H1 (cell line): Measurements from ENCODE around the gene PI4K2A. TPM values are rescaled to one million over a fixed set of nuclear protein-coding genes. Genes with fewer than 3 reads are reported as not detected.

ENCODE experiments used
- CTCF ChIA-PET: fragments of 300-600 bp; sonication (Branson Sonifier 250); formaldehyde crosslinking; loops from one replicate; lab custom pipeline; 2021; ENCODE audit not compliant: partially characterized antibody; lab: Charles Lee
- POLR2A ChIA-PET: fragments of 300-600 bp; sonication (Branson Sonifier 250); formaldehyde crosslinking; loops from one replicate; lab custom pipeline; 2021; ENCODE audit warnings: inconsistent platforms; ENCODE audit not compliant: partially characterized antibody; lab: Charles Lee
- DNase-seq, 2 experiments: peaks; one replicate each; pipeline versions ENCODE4 v3.0.0 to v3.0.0-alpha.2; 2010 to 2022; ENCODE audit warnings: low spot score in 2 of 2, low read depth in 1 of 2, mixed read lengths in 1 of 2
- FAIRE-seq: peaks from 2 replicates; lab custom pipeline; 2011; peaks lifted over from hg19 to GRCh38; lab: Jason Lieb, UNC
- H2AFZ ChIP-seq: 2 replicates; pipeline ENCODE4 v1.8.1; 2012; ENCODE audit warnings: low read length, inconsistent platforms
- H2AK5ac ChIP-seq: 2 replicates; pipeline ENCODE4 v1.6.1; 2013; ENCODE audit warnings: low read depth, low read length
- H2BK120ac ChIP-seq: replicated peaks from 2 replicates; pipeline ENCODE3; 2013; ENCODE audit warnings: low read depth, low read length, inconsistent platforms
- H2BK12ac ChIP-seq: 2 replicates; pipeline ENCODE4 v1.6.1; 2013; ENCODE audit warnings: low read depth, low read length
- H2BK15ac ChIP-seq: 2 replicates; pipeline ENCODE4 v1.6.1; 2013; ENCODE audit warnings: low read length
- H2BK20ac ChIP-seq: 2 replicates; pipeline ENCODE4 v1.6.1; 2013; ENCODE audit warnings: low read length
- H2BK5ac ChIP-seq: 2 replicates; pipeline ENCODE4 v1.6.1; 2013; ENCODE audit warnings: low read depth, low read length
- H3K14ac ChIP-seq: 2 replicates; pipeline ENCODE4 v1.6.1; 2013; ENCODE audit warnings: inconsistent platforms; ENCODE audit not compliant: insufficient read length
- H3K18ac ChIP-seq: 2 replicates; pipeline ENCODE4 v1.6.1; 2013; ENCODE audit warnings: low read length; ENCODE audit errors: extremely low read depth
- H3K23ac ChIP-seq: 2 replicates; pipeline ENCODE4 v1.6.1; 2013; ENCODE audit warnings: inconsistent platforms; ENCODE audit not compliant: insufficient read length
- H3K23me2 ChIP-seq: 2 replicates; pipeline ENCODE4 v1.6.1; 2013; ENCODE audit warnings: low read depth, low read length
- H3K27ac ChIP-seq: 2 replicates; pipeline ENCODE4 v1.6.1; 2011; ENCODE audit warnings: low read depth, low read length, inconsistent platforms
- H3K27me3 ChIP-seq, 4 experiments: replicated peaks in 1 of 4; 1 replicate in 1 of 4; 2 replicates in 3 of 4; pipeline versions ENCODE4 v1.6.1 to v1.8.1; 2011 to 2013; ENCODE audit warnings: low read length in 3 of 4, mild to moderate bottlenecking in 3 of 4, inconsistent platforms in 2 of 4, mixed read lengths in 2 of 4, moderate library complexity in 1 of 4; ENCODE audit not compliant: control insufficient read depth in 3 of 4, insufficient read depth in 3 of 4; ENCODE audit errors: extremely low read depth in 1 of 4
- H3K36me3 ChIP-seq, 4 experiments: 2 replicates each; pipeline versions ENCODE4 v1.6.1 to v1.8.1; 2011 to 2013; ENCODE audit warnings: mild to moderate bottlenecking in 4 of 4, low read length in 3 of 4, moderate library complexity in 2 of 4, control low read depth in 1 of 4, inconsistent platforms in 1 of 4; ENCODE audit not compliant: insufficient read depth in 4 of 4, control insufficient read depth in 2 of 4
- H3K4ac ChIP-seq: replicated peaks from 2 replicates; pipeline ENCODE3; 2013; ENCODE audit warnings: low read length, low read depth, mixed read lengths, inconsistent platforms; ENCODE audit not compliant: insufficient read length
- H3K4me1 ChIP-seq, 4 experiments: replicated peaks in 1 of 4; 1 replicate in 1 of 4; 2 replicates in 3 of 4; pipeline versions ENCODE4 v1.6.1 to v1.8.1; 2011 to 2013; ENCODE audit warnings: low read length in 3 of 4, inconsistent platforms in 2 of 4, mixed read lengths in 1 of 4; ENCODE audit not compliant: insufficient read depth in 4 of 4, control insufficient read depth in 3 of 4
- H3K4me2 ChIP-seq, 2 experiments: 2 replicates each; pipeline versions ENCODE4 v1.6.1 to v1.8.1; 2011 to 2013; ENCODE audit warnings: low read depth in 2 of 2, low read length in 2 of 2, control low read depth in 1 of 2, inconsistent platforms in 1 of 2, mild to moderate bottlenecking in 1 of 2; ENCODE audit not compliant: insufficient read depth in 1 of 2
- H3K4me3 ChIP-seq, 4 experiments: fragments of 200-600, 300-600 bp in 1 of 4; sonication (generic), shearing (Covaris generic), sonication (Bioruptor Twin) in 1 of 4; 2 replicates each; pipeline versions ENCODE4 v1.5.1 to v1.8.1; 2011 to 2016; ENCODE audit warnings: low read length in 4 of 4, low read depth in 3 of 4, control low read depth in 2 of 4, inconsistent platforms in 2 of 4, mild to moderate bottlenecking in 2 of 4, mixed read lengths in 1 of 4, moderate library complexity in 1 of 4; ENCODE audit not compliant: insufficient read depth in 2 of 4; ENCODE audit errors: extremely low read depth in 1 of 4
- H3K56ac ChIP-seq: replicated peaks from 2 replicates; pipeline ENCODE3; 2013; ENCODE audit warnings: low read depth, mild to moderate bottlenecking, mixed read lengths, low read length, inconsistent platforms; ENCODE audit not compliant: insufficient read length
- H3K79me1 ChIP-seq: 2 replicates; pipeline ENCODE4 v1.6.1; 2013; ENCODE audit warnings: low read depth, low read length, control low read depth
- H3K79me2 ChIP-seq, 2 experiments: 2 replicates each; pipeline versions ENCODE4 v1.6.1 to v1.8.1; 2012 to 2013; ENCODE audit warnings: low read length in 2 of 2, mild to moderate bottlenecking in 2 of 2, inconsistent platforms in 1 of 2; ENCODE audit not compliant: insufficient read depth in 2 of 2, control insufficient read depth in 1 of 2
- H3K9ac ChIP-seq, 4 experiments: replicated peaks in 1 of 4; 1 replicate in 1 of 4; 2 replicates in 3 of 4; pipeline versions ENCODE4 v1.6.1 to v1.8.1; 2011 to 2013; ENCODE audit warnings: low read depth in 3 of 4, low read length in 3 of 4, control low read depth in 2 of 4, mild to moderate bottlenecking in 2 of 4, moderate library complexity in 2 of 4, inconsistent platforms in 1 of 4; ENCODE audit errors: extremely low read depth in 1 of 4
- H3K9me3 ChIP-seq, 2 experiments: 2 replicates each; pipeline versions ENCODE4 v1.6.1 to v1.8.1; 2012 to 2013; ENCODE audit warnings: mild to moderate bottlenecking in 2 of 2, moderate library complexity in 2 of 2, control low read depth in 1 of 2, inconsistent platforms in 1 of 2, low read depth in 1 of 2, low read length in 1 of 2, mixed read lengths in 1 of 2; ENCODE audit not compliant: insufficient read depth in 2 of 2
- H4K20me1 ChIP-seq, 2 experiments: replicated peaks in 1 of 2; 2 replicates each; pipeline versions ENCODE3 to v1.8.1; 2011 to 2013; ENCODE audit warnings: inconsistent platforms in 2 of 2, low read length in 2 of 2, mild to moderate bottlenecking in 1 of 2; ENCODE audit not compliant: insufficient read depth in 2 of 2, control insufficient read depth in 1 of 2
- H4K5ac ChIP-seq: 2 replicates; pipeline ENCODE4 v1.6.1; 2013; ENCODE audit warnings: low read length, low read depth, mixed read lengths, inconsistent platforms; ENCODE audit not compliant: insufficient read length
- H4K8ac ChIP-seq: 2 replicates; pipeline ENCODE4 v1.8.0; 2013; ENCODE audit warnings: mild to moderate bottlenecking, moderate library complexity, low read length, inconsistent platforms; ENCODE audit not compliant: insufficient read depth; ENCODE audit errors: extremely low read depth
- H4K91ac ChIP-seq: replicated peaks from 2 replicates; pipeline ENCODE3; 2013; ENCODE audit warnings: low read length, mixed read lengths, inconsistent platforms; ENCODE audit not compliant: insufficient read length
- CTBP2 ChIP-seq: IDR thresholded peaks from 2 replicates; pipeline ENCODE4 v1.7.0; 2011; ENCODE audit warnings: borderline replicate concordance, mild to moderate bottlenecking, moderate library complexity, mixed read lengths, low read length; ENCODE audit not compliant: insufficient read depth, insufficient read length
- GTF2F1 ChIP-seq: IDR thresholded peaks from 2 replicates; pipeline ENCODE4 v1.6.1; 2012; ENCODE audit warnings: low read depth, low read length, improper control_type of control experiment, borderline replicate concordance
- HDAC2 ChIP-seq, 2 experiments: fragments of 300-600 bp in 1 of 2; sonication (generic) in 1 of 2; IDR thresholded peaks; 2 replicates each; pipeline ENCODE4 v1.6.1; 2011 to 2012; ENCODE audit warnings: low read depth in 2 of 2, low read length in 2 of 2, mild to moderate bottlenecking in 2 of 2, moderate library complexity in 2 of 2, borderline replicate concordance in 1 of 2, inconsistent platforms in 1 of 2
- KDM1A ChIP-seq: fragments of 200-600, 300-600 bp; sonication (generic); IDR thresholded peaks from 2 replicates; pipeline ENCODE4 v1.7.1; 2016; ENCODE audit warnings: mild to moderate bottlenecking, low read length, borderline replicate concordance
- WGBS, 2 experiments: shearing (Covaris generic) in 1 of 2; methylation state at CpG; one replicate each; pipeline versions ENCODE4 v1.1.6 to v1.1.7; 2013 to 2015; ENCODE audit warnings: low lambda C conversion rate in 2 of 2, mixed read lengths in 2 of 2, inconsistent platforms in 1 of 2, low coverage in 1 of 2, missing lambda C conversion rate in 1 of 2; ENCODE audit not compliant: insufficient replicate concordance in 2 of 2, insufficient coverage in 1 of 2, insufficient read length in 1 of 2; ENCODE audit errors: extremely low coverage in 1 of 2, missing lambda C conversion rate in 1 of 2; 5-methylcytosine and 5-hydroxymethylcytosine counted together
- polyA plus RNA-seq, 7 experiments: library from polyadenylated mRNA; depleted of rRNA in 3 of 7; stranded (reverse) in 5 of 7; unstranded in 2 of 7; fragments of >200 nt in 5 of 7; fragments of 200-250 nt in 2 of 7; gene quantifications; 1 replicate in 5 of 7; 2 replicates in 1 of 7; 4 replicates in 1 of 7; pipeline versions ENCODE4 v1.2.1 to v1.2.3, GENCODE V29; 2011 to 2013; ENCODE audit warnings: missing spikeins in 2 of 7, mixed read lengths in 2 of 7
- total RNA-seq: library from RNA; stranded (reverse); fragmentation: NEBNext Ultra II Directional; extraction: Animal tissue kit (Norgen Biotek cat#: 25700); gene quantifications from 2 replicates; pipeline ENCODE4 v1.2.1, GENCODE V29; 2021
- TF ChIP-seq, protein P1 (sequence below): IDR thresholded peaks from 2 replicates; pipeline ENCODE4 v1.6.1; 2012; ENCODE audit warnings: inconsistent platforms

The PI4K2A gene
- total and polyA plus RNA-seq, 2 of the 8 experiments (the other 6 are each of a cell fraction or from before 2014, with no cell fraction given), result 20.7 to 21.9 TPM

DNA sequence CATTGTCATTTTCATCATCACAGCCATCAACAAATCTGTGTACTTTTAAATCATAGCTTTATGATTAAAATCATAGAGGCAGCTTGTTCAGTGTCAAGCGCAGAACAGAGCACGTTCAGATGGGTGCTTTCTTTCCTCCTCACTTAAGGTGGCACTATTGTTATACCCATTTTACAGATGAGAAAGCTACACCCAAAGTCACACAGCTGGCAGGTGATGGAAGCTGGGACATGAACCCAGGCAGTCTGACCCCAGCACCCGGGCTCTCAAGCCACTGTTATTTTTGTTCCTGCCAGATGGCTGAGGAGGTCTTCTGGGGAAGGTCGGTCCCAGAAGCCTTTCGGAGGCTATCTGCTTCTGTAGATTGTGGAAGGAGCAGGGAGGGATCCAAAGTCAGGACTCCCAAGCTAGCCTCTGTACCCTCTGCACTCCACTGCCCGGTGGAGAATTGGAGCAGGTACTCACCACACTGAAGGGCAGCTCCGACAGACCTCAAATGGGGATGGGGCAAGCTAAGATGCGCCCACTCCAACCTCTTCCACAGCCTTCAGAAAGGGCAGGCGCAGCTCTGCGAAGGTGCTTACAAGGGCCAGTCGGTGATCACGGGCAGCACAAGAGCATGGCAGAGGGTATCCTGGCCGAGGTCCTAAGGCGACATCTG lies 46.0 kb downstream of the PI4K2A start:
- ChIA-PET POLR2A (interaction anchor here (0.6 to 5.3 kb wide), 15 partner anchors 10 to 252 kb away, joined by 3 to 42 read pairs (median 11); partner anchors contain the start of genes MARVELD1, PI4K2A and ZFYVE27), CTCF (interaction anchor here (0.7 to 6.5 kb wide), 15 partner anchors 10 to 342 kb away, joined by 3 to 50 read pairs (median 6); partner anchors contain the start of genes MARVELD1 and ZFYVE27)
- no peak overlapping the region for H3K4ac ChIP-seq
- H2AK5ac ChIP-seq, result no peak overlapping the region
- H2BK5ac ChIP-seq, result peak overlapping the region; percentile 78; the same call in 1 of the 2 replicates
- peak overlapping the region; percentile 60 to 95 (median 87) for H3K9ac ChIP-seq
- H4K8ac ChIP-seq, result peak overlapping the region; percentile 96; the same call in 1 of the 2 replicates
- H4K91ac ChIP-seq, result peak overlapping the region; percentile 41
- TF ChIP-seq GTF2F1 (no peak), KDM1A (peak; percentile 69; the same call in 1 of the 2 replicates), HDAC2 (IDR thresholded peaks at IDR 0.05; ENCODE audit: borderline replicate concordance in 1 of 2, low read depth in 2 of 2, low read length in 2 of 2) (0 out of 4 replicates have a peak, but pooled peaks of 1 of the 2 experiments have one; percentile 15), CTBP2 (no peak)
- TF ChIP-seq, protein P1, sequence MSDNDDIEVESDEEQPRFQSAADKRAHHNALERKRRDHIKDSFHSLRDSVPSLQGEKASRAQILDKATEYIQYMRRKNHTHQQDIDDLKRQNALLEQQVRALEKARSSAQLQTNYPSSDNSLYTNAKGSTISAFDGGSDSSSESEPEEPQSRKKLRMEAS, result peak; percentile 77
- peak overlapping the region; percentile 62; the same call in 1 of the 2 replicates for H3K18ac ChIP-seq
- 0 out of 8 replicates have a peak, but pooled peaks cover 0 to 2% (median 0%) of the 10 kb centered on the region in 4 experiments for H3K36me3 ChIP-seq
- 0 out of 2 replicates have a peak overlapping the region, but pooled peaks have one; percentile 40 for H2BK15ac ChIP-seq
- H3K4me3 ChIP-seq, result peak overlapping the region; percentile 60 to 74 (median 72)
- peak overlapping the region; percentile 74 for H2AFZ ChIP-seq
- H3K79me1 ChIP-seq, result no peaks in the 10 kb centered on the region
- no peak overlapping the region for H3K14ac ChIP-seq
- H3K27me3 ChIP-seq, result peaks cover 0 to 7% (median 0%) of the 10 kb centered on the region in 4 experiments; a peak in 2 of 7 replicates
- no peak overlapping the region for H3K23ac ChIP-seq
- peaks cover 0 to 11% of the 10 kb centered on the region in 2 experiments; a peak in 1 of 4 replicates for H3K79me2 ChIP-seq
- DNase-seq (no peak), FAIRE-seq (no peak)
- peak overlapping the region; percentile 62; the same call in 1 of the 2 replicates for H2BK12ac ChIP-seq
- 24% methylated on average over 14 of the region's 14 CpGs; no CpG with 5 or more reads in 1 of the 2 experiments for WGBS, 2 experiments
- H4K20me1 ChIP-seq, result peaks cover 0 to 2% of the 10 kb centered on the region in 2 experiments
- H3K9me3 ChIP-seq, result no peaks in the 10 kb centered on the region
- peaks cover 0 to 16% (median 5%) of the 10 kb centered on the region in 4 experiments; a peak in 4 of 7 replicates for H3K4me1 ChIP-seq
- H3K56ac ChIP-seq, result no peak overlapping the region
- H3K27ac ChIP-seq, result peak overlapping the region; percentile 62
- H3K4me2 ChIP-seq, result peak overlapping the region; percentile 84 to 96
- H3K23me2 ChIP-seq, result peaks cover 7% of the 10 kb centered on the region; the same call in 1 of the 2 replicates
- H2BK20ac ChIP-seq, result no peak overlapping the region
- H4K5ac ChIP-seq, result no peak overlapping the region
- no peak overlapping the region for H2BK120ac ChIP-seq
